Measurements from ENCODE around the gene INTS11.

DNA sequence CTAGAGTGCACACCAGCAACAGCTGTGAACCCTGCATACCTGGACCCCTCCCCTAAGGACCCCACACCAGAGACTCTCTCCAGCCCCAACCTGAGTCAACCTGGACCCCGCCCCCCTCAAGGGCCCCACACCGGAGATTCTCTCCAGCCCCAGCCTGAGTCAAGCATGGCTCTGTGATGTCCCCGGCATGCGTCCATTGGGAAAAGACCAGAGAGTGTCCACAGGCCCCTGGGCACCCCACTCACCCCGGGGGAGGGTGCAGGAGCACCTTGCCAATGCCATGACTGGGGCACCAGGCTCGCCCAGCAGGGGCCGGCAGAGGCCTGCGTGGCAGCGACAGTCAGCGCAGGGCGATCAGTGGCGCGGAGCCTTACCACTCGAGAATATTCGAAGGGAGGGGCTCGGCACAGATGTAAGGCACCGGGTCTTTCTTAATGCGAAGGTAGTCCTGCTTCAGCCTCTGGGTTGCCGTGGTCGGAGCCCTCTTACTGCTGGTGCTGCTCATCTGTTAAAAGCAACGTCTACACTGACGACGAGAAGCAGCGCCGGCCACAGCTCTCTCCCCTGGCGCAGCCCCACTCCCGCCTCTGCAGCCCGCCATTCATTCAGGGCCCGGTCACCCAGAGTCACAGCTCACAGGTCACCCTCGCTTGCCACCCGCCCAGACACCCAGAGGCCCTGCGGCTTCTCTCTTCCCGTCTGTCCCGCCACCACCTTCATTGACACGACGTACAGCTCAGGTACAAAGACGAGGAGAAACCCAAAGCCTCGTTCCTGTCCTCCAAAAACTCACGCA lies 56.8 kb downstream of the INTS11 start:
- TF ChIP-seq, protein P1, sequence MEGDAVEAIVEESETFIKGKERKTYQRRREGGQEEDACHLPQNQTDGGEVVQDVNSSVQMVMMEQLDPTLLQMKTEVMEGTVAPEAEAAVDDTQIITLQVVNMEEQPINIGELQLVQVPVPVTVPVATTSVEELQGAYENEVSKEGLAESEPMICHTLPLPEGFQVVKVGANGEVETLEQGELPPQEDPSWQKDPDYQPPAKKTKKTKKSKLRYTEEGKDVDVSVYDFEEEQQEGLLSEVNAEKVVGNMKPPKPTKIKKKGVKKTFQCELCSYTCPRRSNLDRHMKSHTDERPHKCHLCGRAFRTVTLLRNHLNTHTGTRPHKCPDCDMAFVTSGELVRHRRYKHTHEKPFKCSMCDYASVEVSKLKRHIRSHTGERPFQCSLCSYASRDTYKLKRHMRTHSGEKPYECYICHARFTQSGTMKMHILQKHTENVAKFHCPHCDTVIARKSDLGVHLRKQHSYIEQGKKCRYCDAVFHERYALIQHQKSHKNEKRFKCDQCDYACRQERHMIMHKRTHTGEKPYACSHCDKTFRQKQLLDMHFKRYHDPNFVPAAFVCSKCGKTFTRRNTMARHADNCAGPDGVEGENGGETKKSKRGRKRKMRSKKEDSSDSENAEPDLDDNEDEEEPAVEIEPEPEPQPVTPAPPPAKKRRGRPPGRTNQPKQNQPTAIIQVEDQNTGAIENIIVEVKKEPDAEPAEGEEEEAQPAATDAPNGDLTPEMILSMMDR (conservative IDR thresholded peaks at IDR 0.05) = no peak
- no peak for TF ChIP-seq ZFX (IDR thresholded peaks at IDR 0.05)
